ENCODE measurements around the gene SLC9A1.

Gene SLC9A1

GRCh38 chr1:27070390-27071048 is 84.4 kb downstream of the SLC9A1 start:
- no peak overlapping the region for H3K9ac ChIP-seq (ENCODE audit: low read length)
- no peaks in the 10 kb centered on the region for H3K4me1 ChIP-seq (ENCODE audit: control insufficient read depth, insufficient read depth, low read length)
- no peak overlapping the region for H3K4me3 ChIP-seq (ENCODE audit: low read length)
- no peaks in the 10 kb centered on the region for H3K27me3 ChIP-seq (ENCODE audit: control insufficient read depth, insufficient read depth, low read length)
- no peak overlapping the region for H3K27ac ChIP-seq (ENCODE audit: low read depth, low read length)
- no peaks in the 10 kb centered on the region for H3K36me3 ChIP-seq (ENCODE audit: control insufficient read depth, insufficient read depth, low read length)

- Histone ChIP-seq H3K4me3 (ENCODE audit: low read length) (no peak overlapping the region), H3K27ac (ENCODE audit: low read depth, low read length) (no peak overlapping the region), H3K9ac (ENCODE audit: low read length) (no peak overlapping the region), H3K27me3 (ENCODE audit: control insufficient read depth, insufficient read depth, low read length) (no peaks in the 10 kb centered on the region), H3K36me3 (ENCODE audit: control insufficient read depth, insufficient read depth, low read length) (no peaks in the 10 kb centered on the region), H3K4me1 (ENCODE audit: control insufficient read depth, insufficient read depth, low read length) (no peaks in the 10 kb centered on the region)
These were observed 86.0 kb downstream of the SLC9A1 start for GRCh38 chr1:27068922-27069321.

- no peak overlapping the region for H3K27ac ChIP-seq (ENCODE audit: low read depth, low read length)
- no peaks in the 10 kb centered on the region for H3K4me1 ChIP-seq (ENCODE audit: control insufficient read depth, insufficient read depth, low read length)
- H3K36me3 ChIP-seq (ENCODE audit: control insufficient read depth, insufficient read depth, low read length): no peaks in the 10 kb centered on the region
- no peak overlapping the region for H3K9ac ChIP-seq (ENCODE audit: low read length)
- H3K4me3 ChIP-seq (ENCODE audit: low read length): no peak overlapping the region
- H3K27me3 ChIP-seq (ENCODE audit: control insufficient read depth, insufficient read depth, low read length): no peaks in the 10 kb centered on the region
These were observed 88.8 kb downstream of the SLC9A1 start for GRCh38 chr1:27065999-27066630.

GRCh38 chr1:27060891-27061290 is 94.0 kb downstream of the SLC9A1 start:
- Histone ChIP-seq H3K4me1 (ENCODE audit: control insufficient read depth, insufficient read depth, low read length) (no peaks in the 10 kb centered on the region), H3K27me3 (ENCODE audit: control insufficient read depth, insufficient read depth, low read length) (no peaks in the 10 kb centered on the region), H3K36me3 (ENCODE audit: control insufficient read depth, insufficient read depth, low read length) (no peaks in the 10 kb centered on the region), H3K27ac (ENCODE audit: low read depth, low read length) (no peak overlapping the region), H3K4me3 (ENCODE audit: low read length) (no peak overlapping the region), H3K9ac (ENCODE audit: low read length) (no peak overlapping the region)

GRCh38 chr1:27058966-27059669 is 95.8 kb downstream of the SLC9A1 start:
- no peak overlapping the region for H3K27ac ChIP-seq (ENCODE audit: low read depth, low read length)
- H3K36me3 ChIP-seq (ENCODE audit: control insufficient read depth, insufficient read depth, low read length): no peaks in the 10 kb centered on the region
- H3K27me3 ChIP-seq (ENCODE audit: control insufficient read depth, insufficient read depth, low read length): no peaks in the 10 kb centered on the region
- H3K9ac ChIP-seq (ENCODE audit: low read length): no peak overlapping the region
- H3K4me3 ChIP-seq (ENCODE audit: low read length): no peak overlapping the region
- no peaks in the 10 kb centered on the region for H3K4me1 ChIP-seq (ENCODE audit: control insufficient read depth, insufficient read depth, low read length)

- Histone ChIP-seq H3K27ac (ENCODE audit: low read depth, low read length) (peak overlapping the region; percentile 45), H3K9ac (ENCODE audit: low read length) (no peak overlapping the region)
These were observed 96.9 kb downstream of the SLC9A1 start for GRCh38 chr1:27057801-27058625.

GRCh38 chr1:27057389-27057788 is 97.5 kb downstream of the SLC9A1 start:
- Histone ChIP-seq H3K9ac (ENCODE audit: low read length) (no peak overlapping the region), H3K4me3 (ENCODE audit: low read length) (no peak overlapping the region), H3K27me3 (ENCODE audit: control insufficient read depth, insufficient read depth, low read length) (no peaks in the 10 kb centered on the region), H3K27ac (ENCODE audit: low read depth, low read length) (no peak overlapping the region), H3K36me3 (ENCODE audit: control insufficient read depth, insufficient read depth, low read length) (no peaks in the 10 kb centered on the region), H3K4me1 (ENCODE audit: control insufficient read depth, insufficient read depth, low read length) (no peaks in the 10 kb centered on the region)

More at GRCh38 chr1:27057801-27058625, 96.9 kb downstream of the SLC9A1 start:
- Histone ChIP-seq H3K36me3 (ENCODE audit: control insufficient read depth, insufficient read depth, low read length) (no peaks in the 10 kb centered on the region), H3K27me3 (ENCODE audit: control insufficient read depth, insufficient read depth, low read length) (no peaks in the 10 kb centered on the region), H3K4me1 (ENCODE audit: control insufficient read depth, insufficient read depth, low read length) (no peaks in the 10 kb centered on the region), H3K4me3 (ENCODE audit: low read length) (no peak overlapping the region)

- H3K4me3 ChIP-seq (ENCODE audit: low read length): no peak overlapping the region
- H3K27ac ChIP-seq (ENCODE audit: low read depth, low read length): no peak overlapping the region
- no peaks in the 10 kb centered on the region for H3K27me3 ChIP-seq (ENCODE audit: control insufficient read depth, insufficient read depth, low read length)
- no peaks in the 10 kb centered on the region for H3K4me1 ChIP-seq (ENCODE audit: control insufficient read depth, insufficient read depth, low read length)
- no peak overlapping the region for H3K9ac ChIP-seq (ENCODE audit: low read length)
- no peaks in the 10 kb centered on the region for H3K36me3 ChIP-seq (ENCODE audit: control insufficient read depth, insufficient read depth, low read length)
These were observed 100.8 kb downstream of the SLC9A1 start for GRCh38 chr1:27053977-27054753.

- Histone ChIP-seq H3K27ac (ENCODE audit: low read depth, low read length) (no peak overlapping the region), H3K4me1 (ENCODE audit: control insufficient read depth, insufficient read depth, low read length) (no peaks in the 10 kb centered on the region), H3K36me3 (ENCODE audit: control insufficient read depth, insufficient read depth, low read length) (no peaks in the 10 kb centered on the region), H3K9ac (ENCODE audit: low read length) (no peak overlapping the region), H3K4me3 (ENCODE audit: low read length) (no peak overlapping the region), H3K27me3 (ENCODE audit: control insufficient read depth, insufficient read depth, low read length) (no peaks in the 10 kb centered on the region)
These were observed 102.4 kb downstream of the SLC9A1 start for GRCh38 chr1:27052527-27052926.

- H3K27ac ChIP-seq (ENCODE audit: low read depth, low read length): no peak overlapping the region
- H3K27me3 ChIP-seq (ENCODE audit: control insufficient read depth, insufficient read depth, low read length): no peaks in the 10 kb centered on the region
- no peaks in the 10 kb centered on the region for H3K4me1 ChIP-seq (ENCODE audit: control insufficient read depth, insufficient read depth, low read length)
These were observed 105.3 kb downstream of the SLC9A1 start for GRCh38 chr1:27049607-27050006.

GRCh38 chr1:27049100-27049499 is 105.8 kb downstream of the SLC9A1 start:
- Histone ChIP-seq H3K4me3 (ENCODE audit: low read length) (no peak overlapping the region), H3K27ac (ENCODE audit: low read depth, low read length) (no peak overlapping the region), H3K27me3 (ENCODE audit: control insufficient read depth, insufficient read depth, low read length) (no peaks in the 10 kb centered on the region), H3K9ac (ENCODE audit: low read length) (no peak overlapping the region), H3K36me3 (ENCODE audit: control insufficient read depth, insufficient read depth, low read length) (no peaks in the 10 kb centered on the region), H3K4me1 (ENCODE audit: control insufficient read depth, insufficient read depth, low read length) (no peaks in the 10 kb centered on the region)

More at GRCh38 chr1:27049607-27050006, 105.3 kb downstream of the SLC9A1 start:
- H3K9ac ChIP-seq (ENCODE audit: low read length): no peak overlapping the region
- no peaks in the 10 kb centered on the region for H3K36me3 ChIP-seq (ENCODE audit: control insufficient read depth, insufficient read depth, low read length)
- H3K4me3 ChIP-seq (ENCODE audit: low read length): no peak overlapping the region
